ENCODE data around the gene UBAP1.
A peak's percentile ranks its signal among the peaks of the same experiment; 100 is the strongest.
"Not testable (repeated sequence)": the region's sequence is repeated elsewhere in the genome, so short reads cannot be mapped to it uniquely, and the experiment has no call there.

The UBAP1 gene

GRCh38 chr9:34178436-34179212, at the start of gene UBAP1:
UBAP1 (plus strand) TSS chr9:34179043; CDS start chr9:34220915, 41,872 bp downstream.
- in situ Hi-C loops (cut with MboI; ENCODE audit: low pct_unique_long_range_greater_than_20kb, low sequenced_read_pairs): no loop called here
- peak; percentile 98 for DNase-seq

- no peak for DNase-seq
- in situ Hi-C loops (cut with MboI; ENCODE audit: low pct_unique_long_range_greater_than_20kb, low sequenced_read_pairs): no loop called here
Observed at GRCh38 chr9:34131571-34131970, 47.3 kb upstream of the UBAP1 start.

- no peak for DNase-seq
- in situ Hi-C loops (cut with MboI; ENCODE audit: low pct_unique_long_range_greater_than_20kb, low sequenced_read_pairs): no loop called here
Observed at GRCh38 chr9:34133436-34133949, 45.4 kb upstream of the UBAP1 start.

- in situ Hi-C loops (cut with MboI; ENCODE audit: low pct_unique_long_range_greater_than_20kb, low sequenced_read_pairs): no loop called here
- DNase-seq: no peak
Observed at GRCh38 chr9:34134521-34134920, 44.3 kb upstream of the UBAP1 start.

- in situ Hi-C loops (cut with MboI; ENCODE audit: low pct_unique_long_range_greater_than_20kb, low sequenced_read_pairs); DNase-seq: not testable (repeated sequence)
Observed at GRCh38 chr9:34138644-34139043, 40.2 kb upstream of the UBAP1 start.

- DNase-seq: peak; percentile 63
- in situ Hi-C loops (cut with MboI; ENCODE audit: low pct_unique_long_range_greater_than_20kb, low sequenced_read_pairs): no loop called here
Observed at GRCh38 chr9:34139477-34140146, 39.2 kb upstream of the UBAP1 start.

- in situ Hi-C loops (cut with MboI; ENCODE audit: low pct_unique_long_range_greater_than_20kb, low sequenced_read_pairs): no loop called here
- no peak for DNase-seq
Observed at GRCh38 chr9:34140853-34141252, 38.0 kb upstream of the UBAP1 start.

GRCh38 chr9:34143116-34143515, 35.7 kb upstream of the UBAP1 start:
- in situ Hi-C loops (cut with MboI; ENCODE audit: low pct_unique_long_range_greater_than_20kb, low sequenced_read_pairs): no loop called here
- DNase-seq: peak; percentile 80

- DNase-seq: no peak
- in situ Hi-C loops (cut with MboI; ENCODE audit: low pct_unique_long_range_greater_than_20kb, low sequenced_read_pairs): no loop called here
Observed at GRCh38 chr9:34145165-34145564, 33.7 kb upstream of the UBAP1 start.

- DNase-seq: no peak
- in situ Hi-C loops (cut with MboI; ENCODE audit: low pct_unique_long_range_greater_than_20kb, low sequenced_read_pairs): no loop called here
Observed at GRCh38 chr9:34151398-34151797, 27.4 kb upstream of the UBAP1 start.

GRCh38 chr9:34154057-34154456, 24.8 kb upstream of the UBAP1 start:
- DNase-seq: no peak
- in situ Hi-C loops (cut with MboI; ENCODE audit: low pct_unique_long_range_greater_than_20kb, low sequenced_read_pairs): no loop called here

GRCh38 chr9:34157318-34157717, 21.5 kb upstream of the UBAP1 start:
- in situ Hi-C loops (cut with MboI; ENCODE audit: low pct_unique_long_range_greater_than_20kb, low sequenced_read_pairs): no loop called here
- DNase-seq: no peak

GRCh38 chr9:34157898-34158297, 20.9 kb upstream of the UBAP1 start:
- no peak for DNase-seq
- in situ Hi-C loops (cut with MboI; ENCODE audit: low pct_unique_long_range_greater_than_20kb, low sequenced_read_pairs): no loop called here

GRCh38 chr9:34158362-34158869, 20.4 kb upstream of the UBAP1 start:
- DNase-seq: peak; percentile 89

GRCh38 chr9:34163434-34163833, 15.4 kb upstream of the UBAP1 start:
- no peak for DNase-seq
- in situ Hi-C loops (cut with MboI; ENCODE audit: low pct_unique_long_range_greater_than_20kb, low sequenced_read_pairs): no loop called here

More at GRCh38 chr9:34158362-34158869, 20.4 kb upstream of the UBAP1 start:
- in situ Hi-C loops (cut with MboI; ENCODE audit: low pct_unique_long_range_greater_than_20kb, low sequenced_read_pairs): no loop called here

GRCh38 chr9:34169125-34169524, 9.7 kb upstream of the UBAP1 start:
- peak; percentile 32 for DNase-seq
- in situ Hi-C loops (cut with MboI; ENCODE audit: low pct_unique_long_range_greater_than_20kb, low sequenced_read_pairs): no loop called here

- DNase-seq: no peak
Observed at GRCh38 chr9:34170237-34170991, 8.4 kb upstream of the UBAP1 start.

GRCh38 chr9:34171753-34172535, 6.9 kb upstream of the UBAP1 start:
- in situ Hi-C loops (cut with MboI; ENCODE audit: low pct_unique_long_range_greater_than_20kb, low sequenced_read_pairs): no loop called here
- DNase-seq: peak; percentile 94

More at GRCh38 chr9:34170237-34170991, 8.4 kb upstream of the UBAP1 start:
- in situ Hi-C loops (cut with MboI; ENCODE audit: low pct_unique_long_range_greater_than_20kb, low sequenced_read_pairs): no loop called here

GRCh38 chr9:34176089-34176488, 2.8 kb upstream of the UBAP1 start:
- in situ Hi-C loops (cut with MboI; ENCODE audit: low pct_unique_long_range_greater_than_20kb, low sequenced_read_pairs): no loop called here
- no peak for DNase-seq
